H1 (cell line): ENCODE results near the gene GDE1. TPM values are rescaled to one million over a fixed set of nuclear protein-coding genes. Genes with fewer than 3 reads are reported as not detected.

ENCODE experiments used
- ASH2L ChIP-seq: fragments of 200-600, 300-600 bp; sonication (generic); IDR thresholded peaks from one replicate; pipeline ENCODE4 v1.7.1; 2017; ENCODE audit warnings: low read length
- BCL11A ChIP-seq, 2 experiments: IDR thresholded peaks; one replicate each; pipeline ENCODE4 v1.6.1; 2011; ENCODE audit warnings: low read depth in 2 of 2, low read length in 2 of 2, mild to moderate bottlenecking in 2 of 2
- CEBPB ChIP-seq: IDR thresholded peaks from 2 replicates; pipeline ENCODE4 v1.6.1; 2012; ENCODE audit warnings: low read depth, low read length
- CHD1 ChIP-seq: IDR thresholded peaks from 2 replicates; pipeline ENCODE4 v1.6.1; 2012; ENCODE audit warnings: low read depth, low read length, improper control_type of control experiment
- JUND ChIP-seq: IDR thresholded peaks from 2 replicates; pipeline ENCODE4 v1.6.1; 2011; ENCODE audit warnings: mild to moderate bottlenecking, improper control_type of control experiment, low read length
- KDM5A ChIP-seq: fragments of 200-600 bp; IDR thresholded peaks from 2 replicates; pipeline ENCODE4 v1.7.1; 2012; ENCODE audit warnings: mild to moderate bottlenecking, low read length, inconsistent platforms, mixed read lengths
- RBBP5 ChIP-seq: IDR thresholded peaks from 2 replicates; pipeline ENCODE4 v1.7.1; 2012; ENCODE audit warnings: low read depth, mild to moderate bottlenecking, inconsistent platforms, low read length, moderate library complexity, borderline replicate concordance
- SIRT6 ChIP-seq: IDR thresholded peaks from one replicate; pipeline ENCODE4 v1.7.1; 2012; ENCODE audit warnings: low read length, inconsistent platforms
- SP4 ChIP-seq: IDR thresholded peaks from 2 replicates; pipeline ENCODE4 v1.6.1; 2012; ENCODE audit warnings: low read length, inconsistent platforms
- TAF1 ChIP-seq: IDR thresholded peaks from 2 replicates; pipeline ENCODE4 v1.6.1; 2011; ENCODE audit warnings: mild to moderate bottlenecking, low read depth, low read length
- polyA plus RNA-seq, 7 experiments: library from polyadenylated mRNA; depleted of rRNA in 3 of 7; stranded (reverse) in 5 of 7; unstranded in 2 of 7; fragments of >200 nt in 5 of 7; fragments of 200-250 nt in 2 of 7; gene quantifications; 1 replicate in 5 of 7; 2 replicates in 1 of 7; 4 replicates in 1 of 7; pipeline versions ENCODE4 v1.2.1 to v1.2.3, GENCODE V29; 2011 to 2013; ENCODE audit warnings: missing spikeins in 2 of 7, mixed read lengths in 2 of 7
- total RNA-seq: library from RNA; stranded (reverse); fragmentation: NEBNext Ultra II Directional; extraction: Animal tissue kit (Norgen Biotek cat#: 25700); gene quantifications from 2 replicates; pipeline ENCODE4 v1.2.1, GENCODE V29; 2021
- TF ChIP-seq, protein P1 (sequence below): fragments of 300-600 bp; sonication (generic); IDR thresholded peaks from 2 replicates; pipeline ENCODE4 v1.7.1; 2012; ENCODE audit warnings: low read length, moderate library complexity, mild to moderate bottlenecking, inconsistent platforms; ENCODE audit not compliant: insufficient replicate concordance

Gene GDE1
- total and polyA plus RNA-seq, 2 of the 8 experiments (the other 6 are each of a cell fraction or from before 2014, with no cell fraction given) = 29.2 to 70.8 TPM

DNA sequence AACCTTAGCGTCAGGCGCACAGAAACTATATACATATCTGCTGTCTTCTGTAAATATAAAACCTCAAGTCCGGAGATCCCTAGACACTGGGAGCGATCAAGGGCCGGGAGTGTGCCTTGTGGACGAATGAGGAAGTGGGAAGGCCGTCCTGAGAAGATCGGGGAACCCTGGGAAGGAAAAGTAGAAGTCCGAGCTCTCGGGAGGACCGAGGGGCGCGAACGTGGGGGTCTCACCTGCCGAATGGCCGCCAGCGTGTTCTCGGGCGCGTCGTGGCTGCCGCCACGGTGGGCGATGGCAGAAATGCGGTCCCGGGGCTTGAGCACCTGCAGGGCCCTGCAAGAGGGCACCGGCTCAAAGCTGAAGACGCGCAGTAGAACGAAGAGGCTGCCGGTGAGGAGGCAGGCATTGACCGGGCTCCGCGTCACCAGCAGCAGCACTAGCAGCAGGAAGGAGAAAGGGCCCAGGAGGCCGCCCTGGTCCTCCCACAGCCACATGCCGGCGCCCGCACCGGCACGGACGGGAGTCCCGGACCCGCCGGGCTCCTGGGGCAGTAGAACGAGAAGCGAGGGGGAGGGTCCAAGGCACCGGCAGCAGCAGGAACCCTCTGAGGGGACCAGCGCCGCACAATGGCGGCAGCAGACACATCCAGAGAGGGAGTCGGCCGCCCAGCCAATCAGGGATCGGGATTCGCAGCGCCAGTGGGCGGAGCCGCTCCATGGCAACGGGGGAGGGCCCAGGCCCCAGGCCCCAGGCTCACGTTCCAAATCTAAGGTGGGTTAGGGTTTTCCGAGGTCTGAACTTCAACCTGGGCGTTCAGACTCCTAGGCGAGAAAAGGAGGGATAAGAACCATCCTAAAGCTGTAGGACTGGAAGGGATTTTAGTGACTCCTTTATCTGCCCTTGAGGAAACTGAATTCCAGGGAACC, at the start of gene GDE1 (continued):
- TF ChIP-seq, protein P1, sequence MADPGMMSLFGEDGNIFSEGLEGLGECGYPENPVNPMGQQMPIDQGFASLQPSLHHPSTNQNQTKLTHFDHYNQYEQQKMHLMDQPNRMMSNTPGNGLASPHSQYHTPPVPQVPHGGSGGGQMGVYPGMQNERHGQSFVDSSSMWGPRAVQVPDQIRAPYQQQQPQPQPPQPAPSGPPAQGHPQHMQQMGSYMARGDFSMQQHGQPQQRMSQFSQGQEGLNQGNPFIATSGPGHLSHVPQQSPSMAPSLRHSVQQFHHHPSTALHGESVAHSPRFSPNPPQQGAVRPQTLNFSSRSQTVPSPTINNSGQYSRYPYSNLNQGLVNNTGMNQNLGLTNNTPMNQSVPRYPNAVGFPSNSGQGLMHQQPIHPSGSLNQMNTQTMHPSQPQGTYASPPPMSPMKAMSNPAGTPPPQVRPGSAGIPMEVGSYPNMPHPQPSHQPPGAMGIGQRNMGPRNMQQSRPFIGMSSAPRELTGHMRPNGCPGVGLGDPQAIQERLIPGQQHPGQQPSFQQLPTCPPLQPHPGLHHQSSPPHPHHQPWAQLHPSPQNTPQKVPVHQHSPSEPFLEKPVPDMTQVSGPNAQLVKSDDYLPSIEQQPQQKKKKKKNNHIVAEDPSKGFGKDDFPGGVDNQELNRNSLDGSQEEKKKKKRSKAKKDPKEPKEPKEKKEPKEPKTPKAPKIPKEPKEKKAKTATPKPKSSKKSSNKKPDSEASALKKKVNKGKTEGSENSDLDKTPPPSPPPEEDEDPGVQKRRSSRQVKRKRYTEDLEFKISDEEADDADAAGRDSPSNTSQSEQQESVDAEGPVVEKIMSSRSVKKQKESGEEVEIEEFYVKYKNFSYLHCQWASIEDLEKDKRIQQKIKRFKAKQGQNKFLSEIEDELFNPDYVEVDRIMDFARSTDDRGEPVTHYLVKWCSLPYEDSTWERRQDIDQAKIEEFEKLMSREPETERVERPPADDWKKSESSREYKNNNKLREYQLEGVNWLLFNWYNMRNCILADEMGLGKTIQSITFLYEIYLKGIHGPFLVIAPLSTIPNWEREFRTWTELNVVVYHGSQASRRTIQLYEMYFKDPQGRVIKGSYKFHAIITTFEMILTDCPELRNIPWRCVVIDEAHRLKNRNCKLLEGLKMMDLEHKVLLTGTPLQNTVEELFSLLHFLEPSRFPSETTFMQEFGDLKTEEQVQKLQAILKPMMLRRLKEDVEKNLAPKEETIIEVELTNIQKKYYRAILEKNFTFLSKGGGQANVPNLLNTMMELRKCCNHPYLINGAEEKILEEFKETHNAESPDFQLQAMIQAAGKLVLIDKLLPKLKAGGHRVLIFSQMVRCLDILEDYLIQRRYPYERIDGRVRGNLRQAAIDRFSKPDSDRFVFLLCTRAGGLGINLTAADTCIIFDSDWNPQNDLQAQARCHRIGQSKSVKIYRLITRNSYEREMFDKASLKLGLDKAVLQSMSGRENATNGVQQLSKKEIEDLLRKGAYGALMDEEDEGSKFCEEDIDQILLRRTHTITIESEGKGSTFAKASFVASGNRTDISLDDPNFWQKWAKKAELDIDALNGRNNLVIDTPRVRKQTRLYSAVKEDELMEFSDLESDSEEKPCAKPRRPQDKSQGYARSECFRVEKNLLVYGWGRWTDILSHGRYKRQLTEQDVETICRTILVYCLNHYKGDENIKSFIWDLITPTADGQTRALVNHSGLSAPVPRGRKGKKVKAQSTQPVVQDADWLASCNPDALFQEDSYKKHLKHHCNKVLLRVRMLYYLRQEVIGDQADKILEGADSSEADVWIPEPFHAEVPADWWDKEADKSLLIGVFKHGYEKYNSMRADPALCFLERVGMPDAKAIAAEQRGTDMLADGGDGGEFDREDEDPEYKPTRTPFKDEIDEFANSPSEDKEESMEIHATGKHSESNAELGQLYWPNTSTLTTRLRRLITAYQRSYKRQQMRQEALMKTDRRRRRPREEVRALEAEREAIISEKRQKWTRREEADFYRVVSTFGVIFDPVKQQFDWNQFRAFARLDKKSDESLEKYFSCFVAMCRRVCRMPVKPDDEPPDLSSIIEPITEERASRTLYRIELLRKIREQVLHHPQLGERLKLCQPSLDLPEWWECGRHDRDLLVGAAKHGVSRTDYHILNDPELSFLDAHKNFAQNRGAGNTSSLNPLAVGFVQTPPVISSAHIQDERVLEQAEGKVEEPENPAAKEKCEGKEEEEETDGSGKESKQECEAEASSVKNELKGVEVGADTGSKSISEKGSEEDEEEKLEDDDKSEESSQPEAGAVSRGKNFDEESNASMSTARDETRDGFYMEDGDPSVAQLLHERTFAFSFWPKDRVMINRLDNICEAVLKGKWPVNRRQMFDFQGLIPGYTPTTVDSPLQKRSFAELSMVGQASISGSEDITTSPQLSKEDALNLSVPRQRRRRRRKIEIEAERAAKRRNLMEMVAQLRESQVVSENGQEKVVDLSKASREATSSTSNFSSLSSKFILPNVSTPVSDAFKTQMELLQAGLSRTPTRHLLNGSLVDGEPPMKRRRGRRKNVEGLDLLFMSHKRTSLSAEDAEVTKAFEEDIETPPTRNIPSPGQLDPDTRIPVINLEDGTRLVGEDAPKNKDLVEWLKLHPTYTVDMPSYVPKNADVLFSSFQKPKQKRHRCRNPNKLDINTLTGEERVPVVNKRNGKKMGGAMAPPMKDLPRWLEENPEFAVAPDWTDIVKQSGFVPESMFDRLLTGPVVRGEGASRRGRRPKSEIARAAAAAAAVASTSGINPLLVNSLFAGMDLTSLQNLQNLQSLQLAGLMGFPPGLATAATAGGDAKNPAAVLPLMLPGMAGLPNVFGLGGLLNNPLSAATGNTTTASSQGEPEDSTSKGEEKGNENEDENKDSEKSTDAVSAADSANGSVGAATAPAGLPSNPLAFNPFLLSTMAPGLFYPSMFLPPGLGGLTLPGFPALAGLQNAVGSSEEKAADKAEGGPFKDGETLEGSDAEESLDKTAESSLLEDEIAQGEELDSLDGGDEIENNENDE = no peak
- TF ChIP-seq CEBPB = no peak
- TF ChIP-seq RBBP5 = no peak; the same call in none of the 2 replicates
- TF ChIP-seq SIRT6 = no peak
- no peak; the same call in 1 of the 2 replicates for TF ChIP-seq JUND
- TF ChIP-seq BCL11A (IDR thresholded peaks at IDR 0.05; ENCODE audit: low read depth in 2 of 2, low read length in 2 of 2) = no peak
- TF ChIP-seq KDM5A = no peak
- TF ChIP-seq ASH2L = peak; percentile 26
- TF ChIP-seq SP4 = 0 out of 2 replicates have a peak, but pooled peaks have one; percentile 39
- no peak; the same call in 1 of the 2 replicates for TF ChIP-seq CHD1
- peak; percentile 88 for TF ChIP-seq TAF1
